HCT116 (cell line): ENCODE data around the gene KSR2. TPM values are rescaled to one million over a fixed set of nuclear protein-coding genes. Genes with fewer than 3 reads are reported as not detected.

Source experiments
- ATAC-seq: fragments of 200-7000 bp; cut with Tn5 transposase; 2 replicates; pipeline ENCODE4 v1.9.1; 2020; ENCODE audit warnings: mild to moderate bottlenecking, moderate library complexity
- BruUV-seq: library from RNA; stranded (reverse); fragments of 400-500 nt; replicated peaks from 2 replicates; lab custom pipeline; 2021; lab: Mats Ljungman, UMichigan
- CTCF ChIA-PET: fragments of 300-600 bp; sonication (Branson Sonifier 250); formaldehyde crosslinking; loops from one replicate; lab custom pipeline; 2021; ENCODE audit warnings: antibody characterized with exemption; lab: Charles Lee
- POLR2A ChIA-PET: fragments of 300-600, 350-600 bp; sonication (Branson Sonifier 250); formaldehyde crosslinking; loops from one replicate; lab custom pipeline; 2021; ENCODE audit warnings: antibody characterized with exemption; lab: Charles Lee
- RAD21 ChIA-PET, 2 experiments: fragments of 300-600 bp; sonication (Branson Sonifier 250); formaldehyde crosslinking; loops; one replicate each; lab custom pipeline; 2023; ENCODE audit warnings: low total read pairs in 2 of 2; ENCODE audit not compliant: uncharacterized antibody in 2 of 2, unreplicated experiment in 2 of 2, low non-redundant PET in 1 of 2; lab: Charles Lee
- DNase-seq: peaks from one replicate; pipeline ENCODE4 v3.0.0-alpha.2; 2010; ENCODE audit warnings: low read depth, low spot score
- H2AFZ ChIP-seq: fragments of 200-600 bp; shearing (Covaris generic), sonication (generic); 2 replicates; pipeline ENCODE4 v1.6.1; 2017; ENCODE audit warnings: low read depth, mixed run types, mixed read lengths, antibody characterized with exemption, low read length; ENCODE audit not compliant: poor library complexity, severe bottlenecking
- H3K27ac ChIP-seq: 2 replicates; pipeline ENCODE4 v1.5.1; 2012; ENCODE audit warnings: low read depth, low read length
- H3K27me3 ChIP-seq: fragments of 200-600 bp; sonication (generic); 2 replicates; pipeline ENCODE4 v1.6.1; 2016; ENCODE audit warnings: mixed run types, low read length, mixed read lengths; ENCODE audit not compliant: insufficient read depth
- H3K36me3 ChIP-seq, 2 experiments: fragments of 200-500 bp in 1 of 2; fragments of 200-600 bp in 1 of 2; sonication (Bioruptor generic) in 1 of 2; sonication (generic) in 1 of 2; 2 replicates each; pipeline versions ENCODE4 v1.5.1 to v1.6.1; 2014 to 2016; ENCODE audit warnings: low read length in 2 of 2, inconsistent platforms in 1 of 2, mixed read lengths in 1 of 2, mixed run types in 1 of 2; ENCODE audit not compliant: insufficient read depth in 2 of 2, control insufficient read depth in 1 of 2
- H3K4me1 ChIP-seq, 2 experiments: fragments of 200-600 bp in 1 of 2; sonication (generic) in 1 of 2; 2 replicates each; pipeline versions ENCODE4 v1.5.1 to v1.6.1; 2012 to 2017; ENCODE audit warnings: low read length in 2 of 2, inconsistent platforms in 1 of 2, mild to moderate bottlenecking in 1 of 2, mixed read lengths in 1 of 2, mixed run types in 1 of 2, moderate library complexity in 1 of 2; ENCODE audit not compliant: insufficient read depth in 2 of 2, control insufficient read depth in 1 of 2
- H3K4me2 ChIP-seq: fragments of 200-600 bp; sonication (generic); 2 replicates; pipeline ENCODE4 v1.6.1; 2017; ENCODE audit warnings: mixed run types, low read length, mixed read lengths
- H3K4me3 ChIP-seq, 2 experiments: fragments of 200-600 bp in 1 of 2; sonication (generic) in 1 of 2; replicated peaks in 1 of 2; 2 replicates each; pipeline ENCODE4 v1.5.1; 2011 to 2016; ENCODE audit warnings: low read length in 2 of 2, control low read depth in 1 of 2, low read depth in 1 of 2, mild to moderate bottlenecking in 1 of 2, mixed read lengths in 1 of 2, mixed run types in 1 of 2
- H3K79me2 ChIP-seq: fragments of 200-600 bp; sonication (generic); 2 replicates; pipeline ENCODE4 v1.6.1; 2017; ENCODE audit warnings: mild to moderate bottlenecking, mixed run types, low read length, moderate library complexity, mixed read lengths; ENCODE audit not compliant: insufficient read depth
- H3K9ac ChIP-seq: fragments of 200-600 bp; sonication (generic); 2 replicates; pipeline ENCODE4 v1.6.1; 2016; ENCODE audit warnings: low read length, mixed read lengths
- H3K9me2 ChIP-seq: fragments of 200-600 bp; sonication (generic), shearing (Covaris generic); 2 replicates; pipeline ENCODE4 v1.6.1; 2017; ENCODE audit warnings: mixed run types, mild to moderate bottlenecking, moderate library complexity; ENCODE audit not compliant: insufficient read depth
- H3K9me3 ChIP-seq, 2 experiments: fragments of 200-500 bp in 1 of 2; fragments of 200-600 bp in 1 of 2; sonication (Bioruptor generic) in 1 of 2; sonication (generic) in 1 of 2; 2 replicates each; pipeline ENCODE4 v1.6.1; 2014 to 2017; ENCODE audit warnings: low read length in 2 of 2, mixed read lengths in 2 of 2, inconsistent platforms in 1 of 2, low read depth in 1 of 2, mild to moderate bottlenecking in 1 of 2, mixed run types in 1 of 2, moderate library complexity in 1 of 2; ENCODE audit not compliant: control insufficient read depth in 1 of 2, insufficient read depth in 1 of 2
- H4K20me1 ChIP-seq: fragments of 200-600 bp; sonication (generic), shearing (Covaris generic); 2 replicates; pipeline ENCODE4 v1.6.1; 2017; ENCODE audit warnings: mixed run types, mild to moderate bottlenecking, moderate library complexity; ENCODE audit not compliant: insufficient read depth
- ATF3 ChIP-seq: IDR thresholded peaks from 2 replicates; pipeline ENCODE4 v1.6.1; 2012
- CBX3 ChIP-seq: IDR thresholded peaks from 2 replicates; pipeline ENCODE4 v1.6.1; 2012; ENCODE audit warnings: low read depth
- CEBPB ChIP-seq: IDR thresholded peaks from 2 replicates; pipeline ENCODE4 v1.6.1; 2012; ENCODE audit warnings: low read depth
- EGR1 ChIP-seq: IDR thresholded peaks from 2 replicates; pipeline ENCODE4 v1.6.1; 2012; ENCODE audit warnings: low read depth
- EZH2 ChIP-seq: fragments of 200-600 bp; sonication (generic); IDR thresholded peaks from 2 replicates; pipeline ENCODE4 v1.6.1; 2017; ENCODE audit warnings: antibody characterized with exemption, mixed run types
- FOSL1 ChIP-seq: IDR thresholded peaks from 2 replicates; pipeline ENCODE4 v1.6.1; 2012; ENCODE audit warnings: low read depth
- JUND ChIP-seq: IDR thresholded peaks from 2 replicates; pipeline ENCODE4 v1.6.1; 2012
- POLR2AphosphoS5 ChIP-seq: IDR thresholded peaks from 2 replicates; pipeline ENCODE4 v1.6.1; 2011; ENCODE audit warnings: mild to moderate bottlenecking, low read depth, low read length, moderate library complexity
- SIN3A ChIP-seq: IDR thresholded peaks from 2 replicates; pipeline ENCODE4 v1.6.1; 2012; ENCODE audit warnings: low read depth
- SP1 ChIP-seq: IDR thresholded peaks from 2 replicates; pipeline ENCODE4 v1.6.1; 2012; ENCODE audit warnings: low read depth
- TCF7L2 ChIP-seq: IDR thresholded peaks from 2 replicates; pipeline ENCODE4 v1.7.0; 2011; ENCODE audit warnings: borderline replicate concordance, inconsistent platforms; ENCODE audit not compliant: insufficient read depth, insufficient read length; ENCODE audit errors: extremely low read depth
- YY1 ChIP-seq: IDR thresholded peaks from 2 replicates; pipeline ENCODE4 v1.6.1; 2011; ENCODE audit warnings: low read length, low read depth, moderate library complexity, mild to moderate bottlenecking; ENCODE audit not compliant: insufficient replicate concordance; ENCODE audit errors: extremely low read depth
- intact Hi-C: fragments of 100-400 bp; cut with micrococcal nuclease; formaldehyde crosslinking; loops from 2 replicates; pipeline ENCODE4 v1.10.0; 2022
- total RNA-seq: library from RNA; stranded (reverse); gene quantifications from one replicate; pipeline ENCODE4 v1.2.1, GENCODE V29; 2021; ENCODE audit not compliant: unreplicated experiment
- TF ChIP-seq, protein P1 (sequence below): IDR thresholded peaks from 2 replicates; pipeline ENCODE4 v1.6.1; 2011; ENCODE audit warnings: mild to moderate bottlenecking, low read length, moderate library complexity; ENCODE audit not compliant: insufficient replicate concordance; ENCODE audit errors: extremely low read depth
- TF ChIP-seq, protein P2 (sequence below): IDR thresholded peaks from 2 replicates; pipeline ENCODE4 v1.6.1; 2012

Gene KSR2
- total RNA-seq, 1 experiment from 2014 or later: 10.1 TPM

GRCh38 chr12:117688446-117688845, 280.3 kb downstream of the KSR2 start:
- no peaks in the 10 kb centered on the region for H3K79me2 ChIP-seq
- no peak for DNase-seq
- H4K20me1 ChIP-seq: peaks cover 3% of the 10 kb centered on the region; the same call in 1 of the 2 replicates
- no peak overlapping the region for H2AFZ ChIP-seq
- H3K27ac ChIP-seq: no peak overlapping the region
- TF ChIP-seq EZH2 (no peak), YY1 (no peak)
- TF ChIP-seq, all 23 proteins: peak for 0
- Histone ChIP-seq H3K9me3 (no peaks in the 10 kb centered on the region), H3K9ac (no peak overlapping the region), H3K27me3 (peaks cover 29% of the 10 kb centered on the region; the same call in 1 of the 2 replicates), H3K9me2 (no peaks in the 10 kb centered on the region), H3K4me1 (peaks cover 23 to 31% of the 10 kb centered on the region in 2 experiments), H3K36me3 (no peaks in the 10 kb centered on the region), H3K4me3 (no peak overlapping the region), H3K4me2 (no peak overlapping the region)
- CTCF ChIA-PET: no interaction called here
- no TSS peak for BruUV-seq
- intact Hi-C loops: no loop called here
- no peak for ATAC-seq
- POLR2A ChIA-PET: no interaction called here
- RAD21 ChIA-PET: no interaction called here

DNA sequence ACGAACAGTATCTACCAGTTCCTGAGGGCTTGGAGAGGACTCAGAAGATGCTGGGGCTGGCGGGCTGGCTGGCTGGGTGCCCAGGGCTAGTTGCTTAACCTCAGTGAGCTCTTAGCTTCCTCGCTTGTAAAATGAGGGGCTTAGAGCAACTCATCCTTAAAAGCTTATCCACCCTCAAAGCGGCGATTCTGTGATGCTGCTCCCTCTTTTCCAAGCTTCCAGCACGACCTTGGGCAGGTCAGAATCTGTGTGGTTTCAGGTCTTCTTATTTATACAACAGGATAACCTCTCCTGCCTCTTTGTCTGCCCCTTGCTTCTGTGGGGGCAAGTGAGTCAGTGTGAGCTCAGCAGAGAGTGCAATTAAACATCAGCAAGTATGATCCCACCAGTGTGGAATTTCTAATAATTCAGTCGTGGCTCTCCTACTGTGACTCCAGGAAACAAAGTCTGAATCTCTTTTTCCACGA, 281.8 kb downstream of the KSR2 start:
- Histone ChIP-seq H3K9me3 (no peaks in the 10 kb centered on the region), H4K20me1 (peaks cover 3% of the 10 kb centered on the region; the same call in 1 of the 2 replicates), H3K4me3 (no peak overlapping the region), H3K9ac (peak overlapping the region; percentile 8; the same call in 1 of the 2 replicates), H3K27me3 (peaks cover 29% of the 10 kb centered on the region; the same call in 1 of the 2 replicates), H3K4me2 (peak overlapping the region; percentile 52), H3K4me1 (peaks cover 23 to 31% of the 10 kb centered on the region in 2 experiments), H3K27ac (0 out of 2 replicates have a peak overlapping the region, but pooled peaks have one; percentile 7), H3K79me2 (no peaks in the 10 kb centered on the region), H3K9me2 (no peaks in the 10 kb centered on the region), H3K36me3 (no peaks in the 10 kb centered on the region), H2AFZ (no peak overlapping the region)
- BruUV-seq: no TSS peak
- RAD21 ChIA-PET: no interaction called here
- DNase-seq (peak; percentile 76), ATAC-seq (peak; percentile 95)
- POLR2A ChIA-PET: no interaction called here
- intact Hi-C loops: no loop called here
- CTCF ChIA-PET: interaction anchor here (1.1 to 3.8 kb wide), 2 partner anchors 15 to 320 kb away, joined by 5 to 11 read pairs; no protein-coding TSS in a partner anchor
- TF ChIP-seq EGR1 (0 out of 2 replicates have a peak, but pooled peaks have one; percentile 36), CEBPB (peak; percentile 79; the same call in 1 of the 2 replicates), POLR2AphosphoS5 (peak; percentile 20; the same call in 1 of the 2 replicates), ATF3 (no peak; the same call in 1 of the 2 replicates), TCF7L2 (peak; percentile 45), JUND (peak; percentile 92), FOSL1 (peak; percentile 96), CBX3 (peak; percentile 72), SIN3A (0 out of 2 replicates have a peak, but pooled peaks have one; percentile 19), SP1 (peak; percentile 80)
- TF ChIP-seq, protein P1, sequence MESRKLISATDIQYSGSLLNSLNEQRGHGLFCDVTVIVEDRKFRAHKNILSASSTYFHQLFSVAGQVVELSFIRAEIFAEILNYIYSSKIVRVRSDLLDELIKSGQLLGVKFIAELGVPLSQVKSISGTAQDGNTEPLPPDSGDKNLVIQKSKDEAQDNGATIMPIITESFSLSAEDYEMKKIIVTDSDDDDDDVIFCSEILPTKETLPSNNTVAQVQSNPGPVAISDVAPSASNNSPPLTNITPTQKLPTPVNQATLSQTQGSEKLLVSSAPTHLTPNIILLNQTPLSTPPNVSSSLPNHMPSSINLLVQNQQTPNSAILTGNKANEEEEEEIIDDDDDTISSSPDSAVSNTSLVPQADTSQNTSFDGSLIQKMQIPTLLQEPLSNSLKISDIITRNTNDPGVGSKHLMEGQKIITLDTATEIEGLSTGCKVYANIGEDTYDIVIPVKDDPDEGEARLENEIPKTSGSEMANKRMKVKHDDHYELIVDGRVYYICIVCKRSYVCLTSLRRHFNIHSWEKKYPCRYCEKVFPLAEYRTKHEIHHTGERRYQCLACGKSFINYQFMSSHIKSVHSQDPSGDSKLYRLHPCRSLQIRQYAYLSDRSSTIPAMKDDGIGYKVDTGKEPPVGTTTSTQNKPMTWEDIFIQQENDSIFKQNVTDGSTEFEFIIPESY: no peak
- TF ChIP-seq, protein P2, sequence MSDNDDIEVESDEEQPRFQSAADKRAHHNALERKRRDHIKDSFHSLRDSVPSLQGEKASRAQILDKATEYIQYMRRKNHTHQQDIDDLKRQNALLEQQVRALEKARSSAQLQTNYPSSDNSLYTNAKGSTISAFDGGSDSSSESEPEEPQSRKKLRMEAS: no peak
